Superior temporal gyrus (tissue), 1 donor: ENCODE data around the gene SLC25A13.
"Not testable (repeated sequence)": the region's sequence is repeated elsewhere in the genome, so short reads cannot be mapped to it uniquely, and the experiment has no call there.

Experiments used
- DNase-seq: peaks from one replicate; pipeline ENCODE4 v3.0.0-alpha.2; 2016; ENCODE audit errors: extremely low spot score

The SLC25A13 gene

GRCh38 chr7:96321658-96322372 lies at the start of gene SLC25A13:
SLC25A13 (minus strand) TSS chr7:96322098; CDS start chr7:96321956, 142 bp downstream.
- peak; percentile 91 for DNase-seq

- DNase-seq: not testable (repeated sequence)
Measured at GRCh38 chr7:96365916-96366315, 44.0 kb upstream of the SLC25A13 start.

- DNase-seq: no peak
Measured at GRCh38 chr7:96361116-96361857, 39.4 kb upstream of the SLC25A13 start.

GRCh38 chr7:96359876-96360275 lies 38.0 kb upstream of the SLC25A13 start:
- DNase-seq: no peak

- DNase-seq: not testable (repeated sequence)
Measured at GRCh38 chr7:96358236-96358971, 36.5 kb upstream of the SLC25A13 start.

- no peak for DNase-seq
Measured at GRCh38 chr7:96355990-96356506, 34.1 kb upstream of the SLC25A13 start.

- no peak for DNase-seq
Measured at GRCh38 chr7:96354881-96355280, 33.0 kb upstream of the SLC25A13 start.

GRCh38 chr7:96349572-96349971 lies 27.7 kb upstream of the SLC25A13 start:
- no peak for DNase-seq

- no peak for DNase-seq
Measured at GRCh38 chr7:96347471-96347870, 25.6 kb upstream of the SLC25A13 start.

GRCh38 chr7:96346293-96346953 lies 24.5 kb upstream of the SLC25A13 start:
- peak; percentile 15 for DNase-seq

GRCh38 chr7:96344236-96344635 lies 22.3 kb upstream of the SLC25A13 start:
- DNase-seq: no peak

GRCh38 chr7:96342049-96342448 lies 20.2 kb upstream of the SLC25A13 start:
- DNase-seq: no peak

GRCh38 chr7:96337519-96337918 lies 15.6 kb upstream of the SLC25A13 start:
- DNase-seq: no peak

- DNase-seq: no peak
Measured at GRCh38 chr7:96332325-96332724, 10.4 kb upstream of the SLC25A13 start.

- no peak for DNase-seq
Measured at GRCh38 chr7:96331775-96332174, 9.9 kb upstream of the SLC25A13 start.

- DNase-seq: no peak
Measured at GRCh38 chr7:96331233-96331632, 9.3 kb upstream of the SLC25A13 start.

- no peak for DNase-seq
Measured at GRCh38 chr7:96330193-96330592, 8.3 kb upstream of the SLC25A13 start.

GRCh38 chr7:96329241-96329640 lies 7.3 kb upstream of the SLC25A13 start:
- no peak for DNase-seq

GRCh38 chr7:96328016-96328415 lies 6.1 kb upstream of the SLC25A13 start:
- no peak for DNase-seq

GRCh38 chr7:96327429-96327828 lies 5.5 kb upstream of the SLC25A13 start:
- no peak for DNase-seq

- DNase-seq: not testable (repeated sequence)
Measured at GRCh38 chr7:96326752-96327151, 4.9 kb upstream of the SLC25A13 start.
